ENCODE measurements around the gene RYR2. TPM values are rescaled to one million over a fixed set of nuclear protein-coding genes. Genes with fewer than 3 reads are reported as not detected.

RYR2 gene
- total and polyA plus RNA-seq, 2 of the 8 experiments (the other 6 are each of a cell fraction or from before 2014, with no cell fraction given), result 1.3 to 4.4 TPM

DNA sequence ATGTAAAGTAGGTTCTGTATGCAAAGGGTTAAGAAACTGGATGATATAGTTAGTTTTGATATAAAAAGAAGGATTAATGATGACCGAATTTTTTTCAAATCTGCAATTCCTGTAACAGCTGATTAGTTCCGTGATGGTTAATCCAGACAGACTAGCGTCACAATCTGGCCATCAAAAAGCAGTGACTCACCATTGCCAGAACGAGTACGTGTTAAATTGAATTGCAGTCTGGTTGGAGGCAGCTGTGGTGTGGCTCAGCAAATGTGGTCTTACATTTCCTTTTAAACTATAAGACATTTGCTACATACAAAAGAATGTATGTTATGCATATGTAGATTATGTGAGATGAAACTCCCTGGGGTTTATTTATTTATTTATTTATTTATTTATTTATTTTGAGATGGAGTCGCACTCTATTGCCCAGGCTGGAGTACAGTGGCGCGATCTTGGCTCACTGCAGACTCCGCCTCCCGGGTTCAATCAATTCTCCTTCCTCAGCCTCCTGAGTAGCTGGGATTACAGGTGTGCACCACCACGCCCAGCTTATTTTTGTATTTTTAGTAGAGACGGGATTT lies 139.8 kb downstream of the RYR2 start:
- no peak overlapping the region for H2BK120ac ChIP-seq (replicated peaks; ENCODE audit: low read depth, low read length)
- no peak overlapping the region for H3K18ac ChIP-seq (ENCODE audit: extremely low read depth, low read length)
- H3K9ac ChIP-seq (replicated peaks in 1 of 4; ENCODE audit: extremely low read depth in 1 of 4, low read depth in 3 of 4, low read length in 3 of 4), result no peak overlapping the region
- no peak overlapping the region for H3K56ac ChIP-seq (replicated peaks; ENCODE audit: insufficient read length, low read depth, low read length)
- no peak overlapping the region for H3K4me3 ChIP-seq (ENCODE audit: extremely low read depth in 1 of 4, insufficient read depth in 2 of 4, low read depth in 3 of 4, low read length in 4 of 4)
- FAIRE-seq (no peak), DNase-seq (ENCODE audit: low read depth in 1 of 2, low spot score in 2 of 2) (no peak)
- no peaks in the 10 kb centered on the region for H3K9me3 ChIP-seq (ENCODE audit: insufficient read depth in 2 of 2, low read depth in 1 of 2, low read length in 1 of 2)
- no peak overlapping the region for H2AK5ac ChIP-seq (ENCODE audit: low read depth, low read length)
- no peak overlapping the region for H2BK20ac ChIP-seq (ENCODE audit: low read length)
- WGBS, 2 experiments (ENCODE audit: extremely low coverage in 1 of 2, insufficient coverage in 1 of 2, insufficient read length in 1 of 2, insufficient replicate concordance in 2 of 2, low coverage in 1 of 2, low lambda C conversion rate in 2 of 2, missing lambda C conversion rate in 1 of 2), result 94% methylated on average over 12 of the region's 12 CpGs; no CpG with 5 or more reads in 1 of the 2 experiments
- H2BK5ac ChIP-seq (ENCODE audit: low read depth, low read length), result no peak overlapping the region
- H3K23me2 ChIP-seq (ENCODE audit: low read depth, low read length), result no peaks in the 10 kb centered on the region; the same call in 1 of the 2 replicates
- H2AFZ ChIP-seq (ENCODE audit: low read length), result no peak overlapping the region
- H4K91ac ChIP-seq (replicated peaks; ENCODE audit: insufficient read length, low read length), result no peak overlapping the region
- peaks cover 0 to 11% (median 4%) of the 10 kb centered on the region in 4 experiments; a peak in 4 of 7 replicates for H3K4me1 ChIP-seq (replicated peaks in 1 of 4; ENCODE audit: control insufficient read depth in 3 of 4, insufficient read depth in 4 of 4, low read length in 3 of 4)
- no peak overlapping the region for H3K14ac ChIP-seq (ENCODE audit: insufficient read length)
- H3K4ac ChIP-seq (replicated peaks; ENCODE audit: insufficient read length, low read depth, low read length), result no peak overlapping the region
- H3K23ac ChIP-seq (ENCODE audit: insufficient read length), result no peak overlapping the region
- no peaks in the 10 kb centered on the region for H3K79me1 ChIP-seq (ENCODE audit: low read depth, low read length)
- H4K5ac ChIP-seq (ENCODE audit: insufficient read length, low read depth, low read length), result no peak overlapping the region
- no peaks in the 10 kb centered on the region for H4K20me1 ChIP-seq (replicated peaks in 1 of 2; ENCODE audit: control insufficient read depth in 1 of 2, insufficient read depth in 2 of 2, low read length in 2 of 2)
- no peaks in the 10 kb centered on the region for H3K27me3 ChIP-seq (replicated peaks in 1 of 4; ENCODE audit: control insufficient read depth in 3 of 4, extremely low read depth in 1 of 4, insufficient read depth in 3 of 4, low read length in 3 of 4)
- POLR2A ChIA-PET (ENCODE audit: partially characterized antibody), result no interaction called here
- CTCF ChIA-PET (ENCODE audit: partially characterized antibody), result interaction anchor here (0.5 kb wide), 1 partner anchor 715 kb away, joined by 3 read pairs; no protein-coding TSS in a partner anchor
- H2BK15ac ChIP-seq (ENCODE audit: low read length), result no peak overlapping the region
- H3K79me2 ChIP-seq (ENCODE audit: control insufficient read depth in 1 of 2, insufficient read depth in 2 of 2, low read length in 2 of 2), result no peaks in the 10 kb centered on the region
- no peaks in the 10 kb centered on the region for H3K36me3 ChIP-seq (ENCODE audit: control insufficient read depth in 2 of 4, insufficient read depth in 4 of 4, low read length in 3 of 4)
- no peak overlapping the region for H3K4me2 ChIP-seq (ENCODE audit: insufficient read depth in 1 of 2, low read depth in 2 of 2, low read length in 2 of 2)
- no peak overlapping the region for H3K27ac ChIP-seq (ENCODE audit: low read depth, low read length)
- no peak overlapping the region for H4K8ac ChIP-seq (ENCODE audit: extremely low read depth, insufficient read depth, low read length)
- no peak overlapping the region for H2BK12ac ChIP-seq (ENCODE audit: low read depth, low read length)
- TF ChIP-seq ASH2L (IDR thresholded peaks at IDR 0.05; ENCODE audit: low read length), result no peak
- TF ChIP-seq, protein P1, sequence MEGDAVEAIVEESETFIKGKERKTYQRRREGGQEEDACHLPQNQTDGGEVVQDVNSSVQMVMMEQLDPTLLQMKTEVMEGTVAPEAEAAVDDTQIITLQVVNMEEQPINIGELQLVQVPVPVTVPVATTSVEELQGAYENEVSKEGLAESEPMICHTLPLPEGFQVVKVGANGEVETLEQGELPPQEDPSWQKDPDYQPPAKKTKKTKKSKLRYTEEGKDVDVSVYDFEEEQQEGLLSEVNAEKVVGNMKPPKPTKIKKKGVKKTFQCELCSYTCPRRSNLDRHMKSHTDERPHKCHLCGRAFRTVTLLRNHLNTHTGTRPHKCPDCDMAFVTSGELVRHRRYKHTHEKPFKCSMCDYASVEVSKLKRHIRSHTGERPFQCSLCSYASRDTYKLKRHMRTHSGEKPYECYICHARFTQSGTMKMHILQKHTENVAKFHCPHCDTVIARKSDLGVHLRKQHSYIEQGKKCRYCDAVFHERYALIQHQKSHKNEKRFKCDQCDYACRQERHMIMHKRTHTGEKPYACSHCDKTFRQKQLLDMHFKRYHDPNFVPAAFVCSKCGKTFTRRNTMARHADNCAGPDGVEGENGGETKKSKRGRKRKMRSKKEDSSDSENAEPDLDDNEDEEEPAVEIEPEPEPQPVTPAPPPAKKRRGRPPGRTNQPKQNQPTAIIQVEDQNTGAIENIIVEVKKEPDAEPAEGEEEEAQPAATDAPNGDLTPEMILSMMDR (IDR thresholded peaks at IDR 0.05; ENCODE audit: control extremely low read depth in 1 of 3, insufficient read depth in 1 of 3, low read depth in 1 of 3, low read length in 3 of 3), result no peak
- no peak for TF ChIP-seq KDM4A (IDR thresholded peaks at IDR 0.05; ENCODE audit: low read depth, low read length, severe bottlenecking)
- TF ChIP-seq, protein P2, sequence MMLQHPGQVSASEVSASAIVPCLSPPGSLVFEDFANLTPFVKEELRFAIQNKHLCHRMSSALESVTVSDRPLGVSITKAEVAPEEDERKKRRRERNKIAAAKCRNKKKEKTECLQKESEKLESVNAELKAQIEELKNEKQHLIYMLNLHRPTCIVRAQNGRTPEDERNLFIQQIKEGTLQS (IDR thresholded peaks at IDR 0.05; ENCODE audit: insufficient read depth, low read depth, low read length), result no peak
- TF ChIP-seq TCF12 (IDR thresholded peaks at IDR 0.05; ENCODE audit: low read depth, low read length), result no peak
- TF ChIP-seq ZNF274 (IDR thresholded peaks at IDR 0.05; ENCODE audit: borderline replicate concordance, extremely low read depth, low read length), result no peak
- no peak for TF ChIP-seq KDM5A (IDR thresholded peaks at IDR 0.05; ENCODE audit: low read length)
- no peak for TF ChIP-seq CHD1 (IDR thresholded peaks at IDR 0.05; ENCODE audit: low read depth, low read length)
- TF ChIP-seq RBBP5 (IDR thresholded peaks at IDR 0.05; ENCODE audit: borderline replicate concordance, low read depth, low read length), result no peak
- no peak for TF ChIP-seq NRF1 (IDR thresholded peaks at IDR 0.05; ENCODE audit: low read depth, low read length)
- no peak for TF ChIP-seq MAFK (IDR thresholded peaks at IDR 0.05; ENCODE audit: low read depth, low read length)
